T-cell (primary cell): ENCODE results near the gene FAM237A. TPM values are rescaled to one million over a fixed set of nuclear protein-coding genes. Genes with fewer than 3 reads are reported as not detected.

Experiments
- ATAC-seq, 4 experiments: fragments of 200-7000 bp in 3 of 4; fragments of 150-1000 bp in 1 of 4; cut with Tn5 transposase; replicated peaks in 1 of 4; 1 replicate in 3 of 4; 2 replicates in 1 of 4; pipeline ENCODE4 v1.10.0; 2021; ENCODE audit warnings: moderate library complexity in 3 of 4, mild to moderate bottlenecking in 2 of 4, moderate number of reproducible peaks in 1 of 4
- CTCF ChIA-PET, 2 donors: fragments of 300-600 bp; sonication (Branson Sonifier 250); formaldehyde crosslinking; loops; one replicate each; lab custom pipeline; 2022; ENCODE audit warnings: antibody characterized with exemption in 2 of 2; lab: Charles Lee
- POLR2A ChIA-PET, 2 donors: fragments of 300-600 bp; sonication (Branson Sonifier 250); formaldehyde crosslinking; loops; one replicate each; lab custom pipeline; 2022; ENCODE audit warnings: antibody characterized with exemption in 2 of 2; lab: Charles Lee
- DNase-seq, 35 experiments: peaks; one replicate each; pipeline versions ENCODE4 v3.0.0 to v3.0.0-alpha.2; 2013 to 2023
- H3K27ac ChIP-seq: one replicate; pipeline ENCODE4 v1.5.1; 2013; ENCODE audit warnings: low read length
- H3K27me3 ChIP-seq, 2 experiments: replicated peaks in 1 of 2; 1 replicate in 1 of 2; 2 replicates in 1 of 2; pipeline versions ENCODE4 v1.6.1 to v1.7.0; 2013; ENCODE audit warnings: low read length in 1 of 2, mixed read lengths in 1 of 2; ENCODE audit not compliant: control insufficient read depth in 2 of 2, insufficient read depth in 2 of 2; ENCODE audit errors: extremely low read depth in 1 of 2
- H3K36me3 ChIP-seq, 2 donors: 1 replicate in 1 of 2; 2 replicates in 1 of 2; pipeline versions ENCODE4 v1.6.1 to v1.7.0; 2013; ENCODE audit warnings: low read length in 1 of 2; ENCODE audit not compliant: control insufficient read depth in 2 of 2, insufficient read depth in 1 of 2; ENCODE audit errors: extremely low read depth in 1 of 2
- H3K4me1 ChIP-seq, 2 experiments: 1 replicate in 1 of 2; 2 replicates in 1 of 2; pipeline versions ENCODE4 v1.6.1 to v1.7.0; 2013; ENCODE audit warnings: low read length in 2 of 2, mixed read lengths in 1 of 2; ENCODE audit not compliant: insufficient read depth in 2 of 2, control insufficient read depth in 1 of 2; ENCODE audit errors: extremely low read depth in 1 of 2
- H3K4me3 ChIP-seq, 2 donors: 1 replicate in 1 of 2; 2 replicates in 1 of 2; pipeline versions ENCODE4 v1.5.1 to v1.7.0; 2013; ENCODE audit warnings: mild to moderate bottlenecking in 2 of 2, low read length in 1 of 2, moderate library complexity in 1 of 2; ENCODE audit not compliant: control insufficient read depth in 1 of 2; ENCODE audit errors: extremely low read depth in 1 of 2
- H3K9me3 ChIP-seq: 2 replicates; pipeline ENCODE4 v1.7.0; 2013
- H3K27ac Mint-ChIP-seq, 2 donors: one replicate each; pipeline ENCODE4 v1.8.0; 2020 to 2021; ENCODE audit warnings: mild to moderate bottlenecking in 2 of 2, mixed read lengths in 2 of 2
- H3K27me3 Mint-ChIP-seq, 2 donors: one replicate each; pipeline ENCODE4 v1.8.0; 2021 to 2022; ENCODE audit warnings: mixed read lengths in 2 of 2
- H3K36me3 Mint-ChIP-seq: one replicate; pipeline ENCODE4 v1.8.0; 2021; ENCODE audit warnings: mixed read lengths
- H3K4me1 Mint-ChIP-seq, 3 donors: one replicate each; pipeline ENCODE4 v1.8.0; 2020 to 2022; ENCODE audit warnings: mixed read lengths in 3 of 3, mild to moderate bottlenecking in 1 of 3
- H3K4me3 Mint-ChIP-seq, 3 donors: one replicate each; pipeline ENCODE4 v1.8.0; 2020 to 2022; ENCODE audit warnings: mild to moderate bottlenecking in 3 of 3, mixed read lengths in 3 of 3, moderate library complexity in 3 of 3
- H3K9me3 Mint-ChIP-seq, 3 donors: one replicate each; pipeline ENCODE4 v1.8.0; 2020 to 2022; ENCODE audit warnings: mixed read lengths in 3 of 3
- WGBS: methylation state at CpG from one replicate; pipeline ENCODE4 v1.1.5; 2013; ENCODE audit warnings: missing lambda C conversion rate; ENCODE audit not compliant: insufficient coverage; 5-methylcytosine and 5-hydroxymethylcytosine counted together
- total RNA-seq, 35 experiments: library from RNA in 6 of 35; stranded (reverse) in 6 of 35; fragments of 120-200 nt in 1 of 35; gene quantifications; one replicate each; pipeline versions ENCODE4 v1.2.1 to v1.2.4 and lab custom pipeline; 2013 to 2026

FAM237A gene
- total RNA-seq, 5 donors from 2014 or later (not counting 1 experiment from before 2014, with no cell fraction given), result not detected

DNA sequence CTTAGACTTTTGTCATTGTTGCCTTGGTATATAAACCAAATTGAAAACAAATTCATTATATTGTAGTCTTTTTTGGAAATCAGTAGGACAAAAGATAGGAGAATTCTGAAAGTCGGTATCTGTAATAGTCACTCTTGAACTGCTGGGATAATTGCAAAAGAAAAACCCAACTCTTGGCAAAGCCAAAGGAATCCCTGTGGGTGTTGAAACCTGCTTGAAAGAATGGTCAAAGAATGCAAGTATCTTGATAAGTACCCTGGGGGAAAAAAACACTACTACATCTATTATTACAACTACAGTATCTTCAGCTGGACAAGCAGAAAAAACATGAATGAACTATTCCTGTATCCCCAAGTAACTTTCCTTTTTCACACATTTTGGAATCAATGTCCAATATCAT, 7.3 kb upstream of the FAM237A start:
- Histone ChIP-seq H3K4me1 (no peaks in the 10 kb centered on the region), H3K4me3 (no peak overlapping the region), H3K9me3 (peaks cover 2% of the 10 kb centered on the region), H3K27me3 (peaks cover 0 to under 1% of the 10 kb centered on the region in 2 experiments), H3K36me3 (no peaks in the 10 kb centered on the region), H3K27ac (no peak overlapping the region)
- peaks cover 3 to 4% of the 10 kb centered on the region in 2 donors for H3K27me3 Mint-ChIP-seq
- no peaks in the 10 kb centered on the region for H3K4me1 Mint-ChIP-seq
- no peaks in the 10 kb centered on the region for H3K9me3 Mint-ChIP-seq
- ATAC-seq (no peak), DNase-seq (no peak)
- H3K36me3 Mint-ChIP-seq, result no peaks in the 10 kb centered on the region
- WGBS, result 100% methylated on average over 1 of the region's 1 CpG
- H3K4me3 Mint-ChIP-seq, result no peak overlapping the region
- no peak overlapping the region for H3K27ac Mint-ChIP-seq
- ChIA-PET CTCF (no interaction called here), POLR2A (no interaction called here)

DNA sequence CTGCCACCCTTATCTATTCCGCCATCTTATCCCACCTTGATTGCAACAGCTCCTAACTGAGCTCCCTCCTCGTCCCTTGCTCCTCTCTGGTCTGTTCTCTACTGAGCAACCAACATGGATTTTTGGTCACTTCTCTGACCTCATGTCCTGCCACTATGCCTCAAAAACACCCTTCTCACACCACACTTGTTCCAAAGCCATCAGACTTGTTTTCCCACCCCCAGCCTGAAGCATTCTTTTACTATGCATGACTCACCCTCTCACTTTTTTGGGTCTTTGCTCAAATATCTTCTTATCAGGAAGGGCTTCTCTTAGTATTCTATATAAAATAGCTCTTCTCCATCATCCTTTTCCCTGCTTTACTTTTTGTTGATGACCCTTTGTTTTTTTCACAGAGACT, 2.7 kb upstream of the FAM237A start:
- ChIA-PET POLR2A (no interaction called here), CTCF (no interaction called here)
- no peak overlapping the region for H3K27ac Mint-ChIP-seq
- H3K4me3 Mint-ChIP-seq, result no peak overlapping the region
- ATAC-seq (no peak), DNase-seq (no peak)
- Histone ChIP-seq H3K27ac (no peak overlapping the region), H3K4me1 (no peaks in the 10 kb centered on the region), H3K27me3 (peaks cover 16 to 19% of the 10 kb centered on the region in 2 experiments), H3K4me3 (no peak overlapping the region), H3K36me3 (no peaks in the 10 kb centered on the region), H3K9me3 (no peaks in the 10 kb centered on the region)
- no peaks in the 10 kb centered on the region for H3K36me3 Mint-ChIP-seq
- H3K27me3 Mint-ChIP-seq, result peaks cover 12 to 20% of the 10 kb centered on the region in 2 donors
- 41% methylated on average over 2 of the region's 2 CpGs for WGBS
- H3K4me1 Mint-ChIP-seq, result no peaks in the 10 kb centered on the region
- H3K9me3 Mint-ChIP-seq, result no peaks in the 10 kb centered on the region

DNA sequence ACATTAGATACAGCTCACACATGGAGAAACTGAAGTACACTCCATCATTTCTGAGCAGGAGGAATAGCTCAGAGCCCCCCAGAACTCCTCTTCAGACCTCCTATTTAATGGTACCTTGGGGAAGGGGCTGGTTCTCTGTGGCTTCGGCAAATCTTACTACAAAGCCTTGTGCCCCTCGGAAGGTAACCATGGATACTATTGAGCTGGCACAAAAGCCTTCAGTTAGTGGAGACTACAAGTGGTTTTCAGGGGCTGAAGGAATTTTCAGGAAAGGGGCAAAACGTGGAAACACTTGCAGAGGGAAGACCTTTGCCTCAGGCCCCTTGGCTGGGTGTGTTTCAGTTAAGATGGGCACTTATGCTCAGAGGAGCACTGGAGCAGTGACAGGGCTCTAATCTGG, 1.1 kb upstream of the FAM237A start:
- Mint-ChIP-seq H3K27ac (no peak overlapping the region), H3K4me1 (no peaks in the 10 kb centered on the region)
- 0% methylated on average over 1 of the region's 3 CpGs for WGBS

DNA sequence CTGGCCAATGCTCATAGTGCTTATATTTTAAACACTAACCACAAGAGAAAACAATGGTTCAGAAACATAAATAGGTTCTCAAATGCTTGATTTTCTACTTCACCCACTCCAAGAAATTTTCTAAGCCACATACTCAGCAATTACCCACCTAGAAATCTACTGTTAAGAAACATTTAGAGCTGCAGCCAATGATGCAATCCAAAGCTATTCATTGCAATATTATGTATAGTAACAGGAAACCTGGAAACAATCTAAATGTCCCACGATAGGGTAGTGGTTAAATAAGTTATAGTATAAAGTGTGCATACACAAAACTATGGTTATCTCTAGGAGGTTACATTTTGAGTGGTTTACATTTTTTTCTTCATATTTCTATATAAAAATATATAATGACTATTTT, 5.7 kb downstream of the FAM237A start:
- Histone ChIP-seq H3K4me1 (no peaks in the 10 kb centered on the region), H3K27ac (no peak overlapping the region), H3K9me3 (no peaks in the 10 kb centered on the region), H3K36me3 (no peaks in the 10 kb centered on the region), H3K27me3 (no peaks in the 10 kb centered on the region), H3K4me3 (no peak overlapping the region)
- CTCF ChIA-PET, result interaction anchor here in 1 of 2 donors (0.7 kb wide), 1 partner anchor 1108 kb away, joined by 3 read pairs; no protein-coding TSS in a partner anchor
- no peak for ATAC-seq
- no peaks in the 10 kb centered on the region for H3K4me1 Mint-ChIP-seq
- H3K9me3 Mint-ChIP-seq, result no peaks in the 10 kb centered on the region
- no peak for DNase-seq
- H3K27me3 Mint-ChIP-seq, result peaks cover 8 to 13% of the 10 kb centered on the region in 2 donors
- H3K36me3 Mint-ChIP-seq, result no peaks in the 10 kb centered on the region
- no peak overlapping the region for H3K27ac Mint-ChIP-seq
- H3K4me3 Mint-ChIP-seq, result no peak overlapping the region
- POLR2A ChIA-PET, result no interaction called here
- WGBS, result no CpG with 5 or more reads among the region's 1 CpG

More for the DNA sequence above, 1.1 kb upstream of the FAM237A start:
- no peaks in the 10 kb centered on the region for H3K9me3 Mint-ChIP-seq
- no peak overlapping the region for H3K4me3 Mint-ChIP-seq
- no peaks in the 10 kb centered on the region for H3K36me3 Mint-ChIP-seq
- no peaks in the 10 kb centered on the region for H3K9me3 ChIP-seq
- no peaks in the 10 kb centered on the region for H3K36me3 ChIP-seq
- H3K27ac ChIP-seq, result no peak overlapping the region
- peaks cover 16 to 19% of the 10 kb centered on the region in 2 experiments for H3K27me3 ChIP-seq
- H3K27me3 Mint-ChIP-seq, result peaks cover 12 to 21% of the 10 kb centered on the region in 2 donors
- no peaks in the 10 kb centered on the region for H3K4me1 ChIP-seq
- DNase-seq (no peak), ATAC-seq (no peak)
- CTCF ChIA-PET, result no interaction called here
- H3K4me3 ChIP-seq, result no peak overlapping the region
- POLR2A ChIA-PET, result no interaction called here

DNA sequence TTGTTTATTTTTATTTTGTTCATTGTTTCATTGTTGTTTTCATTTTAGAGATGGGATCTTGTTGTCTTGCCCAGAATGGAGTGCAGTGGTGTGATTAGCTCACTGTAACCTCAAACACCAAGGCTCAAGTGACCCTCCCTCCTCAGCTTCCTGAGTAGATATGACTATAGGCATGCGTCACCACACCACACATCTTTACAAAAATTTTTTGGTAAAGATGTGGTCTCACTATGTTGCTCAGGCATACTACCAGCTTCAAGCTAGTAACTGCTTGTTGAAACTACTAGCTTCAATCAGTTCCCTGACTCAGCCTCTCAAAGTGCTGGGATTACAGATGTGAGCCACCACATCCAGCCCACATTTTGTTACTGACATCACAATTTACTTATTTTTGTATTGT, 14.8 kb downstream of the FAM237A start:
- no peak overlapping the region for H3K4me3 ChIP-seq
- Mint-ChIP-seq H3K4me3 (no peak overlapping the region), H3K27ac (no peak overlapping the region), H3K9me3 (peaks cover 6 to 12% (median 9%) of the 10 kb centered on the region in 3 donors), H3K27me3 (peaks cover 4 to 5% of the 10 kb centered on the region in 2 donors), H3K36me3 (peaks cover 4% of the 10 kb centered on the region), H3K4me1 (no peaks in the 10 kb centered on the region)
- H3K4me1 ChIP-seq, result no peaks in the 10 kb centered on the region
- CTCF ChIA-PET, result no interaction called here
- no peaks in the 10 kb centered on the region for H3K9me3 ChIP-seq
- H3K36me3 ChIP-seq, result no peaks in the 10 kb centered on the region
- no CpG with 5 or more reads among the region's 1 CpG for WGBS
- no peak overlapping the region for H3K27ac ChIP-seq
- H3K27me3 ChIP-seq, result no peaks in the 10 kb centered on the region
- DNase-seq (no peak), ATAC-seq (no peak)
- POLR2A ChIA-PET, result interaction anchor here in 1 of 2 donors (0.6 kb wide), 1 partner anchor 14 kb away, joined by 3 read pairs; no protein-coding TSS in a partner anchor

DNA sequence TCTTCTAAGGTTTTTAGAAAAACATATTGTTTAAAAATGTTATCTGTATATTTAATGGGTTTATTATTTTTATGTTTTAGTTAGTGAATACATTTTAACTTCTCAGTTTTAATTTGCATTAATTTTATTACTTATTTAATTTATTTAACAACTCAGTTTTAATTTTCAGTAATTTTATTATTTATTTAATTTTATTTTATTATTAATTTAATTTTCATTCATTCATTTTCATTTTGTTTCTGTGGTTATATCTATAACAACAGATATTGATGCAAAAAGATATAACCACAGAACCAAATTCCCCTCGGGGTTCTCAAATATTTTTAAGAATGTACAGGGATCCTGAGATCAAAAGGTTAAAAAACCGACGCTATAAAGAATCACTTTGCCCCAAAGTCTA, 23.0 kb downstream of the FAM237A start:
- Mint-ChIP-seq H3K36me3 (no peaks in the 10 kb centered on the region), H3K27ac (no peak overlapping the region), H3K4me1 (no peaks in the 10 kb centered on the region), H3K4me3 (no peak overlapping the region), H3K27me3 (peaks cover 10 to 24% of the 10 kb centered on the region in 2 donors), H3K9me3 (no peaks in the 10 kb centered on the region)
- ATAC-seq (no peak), DNase-seq (no peak)
- Histone ChIP-seq H3K4me1 (no peaks in the 10 kb centered on the region), H3K4me3 (no peak overlapping the region), H3K27me3 (no peaks in the 10 kb centered on the region), H3K9me3 (no peaks in the 10 kb centered on the region), H3K36me3 (no peaks in the 10 kb centered on the region), H3K27ac (no peak overlapping the region)
- POLR2A ChIA-PET, result no interaction called here
- CTCF ChIA-PET, result no interaction called here
- no CpG with 5 or more reads among the region's 3 CpGs for WGBS
